Measurements from ENCODE around the gene TRAPPC4.

The TRAPPC4 gene

GRCh38 chr11:119024430-119025098 lies 6.0 kb downstream of the TRAPPC4 start:
- no peak for TF ChIP-seq CTCF (IDR thresholded peaks at IDR 0.05; ENCODE audit: low read depth, low read length, missing control alignments)
- DNase-seq (ENCODE audit: extremely low read depth, low read depth) = no peak
- no peak overlapping the region for H3K4me3 ChIP-seq (replicated peaks; ENCODE audit: low read depth, low read length)

- no peak overlapping the region for H3K4me3 ChIP-seq (replicated peaks; ENCODE audit: low read depth, low read length)
- no peak for TF ChIP-seq CTCF (IDR thresholded peaks at IDR 0.05; ENCODE audit: low read depth, low read length, missing control alignments)
- DNase-seq (ENCODE audit: extremely low read depth, low read depth) = no peak
Observed at GRCh38 chr11:119025099-119025473, 6.5 kb downstream of the TRAPPC4 start.

- H3K4me3 ChIP-seq (replicated peaks; ENCODE audit: low read depth, low read length) = no peak overlapping the region
- no peak for DNase-seq (ENCODE audit: extremely low read depth, low read depth)
- no peak for TF ChIP-seq CTCF (IDR thresholded peaks at IDR 0.05; ENCODE audit: low read depth, low read length, missing control alignments)
Observed at GRCh38 chr11:119025541-119025940, 7.0 kb downstream of the TRAPPC4 start.

- no peak for DNase-seq (ENCODE audit: extremely low read depth, low read depth)
- no peak overlapping the region for H3K4me3 ChIP-seq (replicated peaks; ENCODE audit: low read depth, low read length)
- TF ChIP-seq CTCF (IDR thresholded peaks at IDR 0.05; ENCODE audit: low read depth, low read length, missing control alignments) = no peak
Observed at GRCh38 chr11:119025978-119026766, 7.6 kb downstream of the TRAPPC4 start.

- no peak for TF ChIP-seq CTCF (IDR thresholded peaks at IDR 0.05; ENCODE audit: low read depth, low read length, missing control alignments)
- DNase-seq (ENCODE audit: extremely low read depth, low read depth) = no peak
- H3K4me3 ChIP-seq (replicated peaks; ENCODE audit: low read depth, low read length) = no peak overlapping the region
Observed at GRCh38 chr11:119026970-119027369, 8.4 kb downstream of the TRAPPC4 start.

- no peak for TF ChIP-seq CTCF (IDR thresholded peaks at IDR 0.05; ENCODE audit: low read depth, low read length, missing control alignments)
- H3K4me3 ChIP-seq (replicated peaks; ENCODE audit: low read depth, low read length) = no peak overlapping the region
- no peak for DNase-seq (ENCODE audit: extremely low read depth, low read depth)
Observed at GRCh38 chr11:119027561-119028345, 9.2 kb downstream of the TRAPPC4 start.

All from HFF-Myc (cell line).